GM23338 (cell line): ENCODE measurements around the gene BBLN. TPM values are rescaled to one million over a fixed set of nuclear protein-coding genes. Genes with fewer than 3 reads are reported as not detected.

Experiments
- ATAC-seq: fragments of 200-7000 bp; cut with Tn5 transposase; 3 replicates; pipeline ENCODE4 v1.9.1; 2020
- DNase-seq: peaks from one replicate; pipeline ENCODE4 v3.0.0-alpha.2; 2015; ENCODE audit warnings: low spot score
- H2AFZ ChIP-seq: fragments of 200-600 bp; sonication (generic); 2 replicates; pipeline ENCODE4 v1.8.0; 2016; ENCODE audit warnings: antibody characterized with exemption, mild to moderate bottlenecking, moderate library complexity
- H3F3A ChIP-seq: fragments of 200-600 bp; sonication (generic); replicated peaks from 2 replicates; pipeline ENCODE4 v1.8.0; 2017; ENCODE audit warnings: antibody characterized with exemption, mixed run types, low read depth
- H3K27ac ChIP-seq: fragments of 200-600 bp; sonication (generic); 2 replicates; pipeline ENCODE4 v1.6.1; 2016; ENCODE audit warnings: low read depth
- H3K27me3 ChIP-seq: fragments of 200-600 bp; sonication (generic); 2 replicates; pipeline ENCODE4 v1.8.0; 2016; ENCODE audit warnings: mild to moderate bottlenecking, mixed run types, moderate library complexity; ENCODE audit not compliant: insufficient read depth
- H3K36me3 ChIP-seq: fragments of 200-600 bp; sonication (generic); 2 replicates; pipeline ENCODE4 v1.8.0; 2016; ENCODE audit warnings: mild to moderate bottlenecking; ENCODE audit not compliant: insufficient read depth
- H3K4me1 ChIP-seq: fragments of 200-600 bp; sonication (generic); 2 replicates; pipeline ENCODE4 v1.8.0; 2016; ENCODE audit warnings: mild to moderate bottlenecking, moderate library complexity; ENCODE audit not compliant: insufficient read depth
- H3K4me2 ChIP-seq: fragments of 200-600 bp; sonication (generic); 2 replicates; pipeline ENCODE4 v1.7.1; 2017; ENCODE audit warnings: mixed run types
- H3K4me3 ChIP-seq: fragments of 200-600 bp; sonication (generic); 2 replicates; pipeline ENCODE4 v1.6.1; 2016; ENCODE audit warnings: mixed run types
- H3K79me2 ChIP-seq: fragments of 200-600 bp; sonication (generic); replicated peaks from 2 replicates; pipeline ENCODE4 v1.8.0; 2017; ENCODE audit warnings: mild to moderate bottlenecking; ENCODE audit not compliant: insufficient read depth
- H3K9me2 ChIP-seq: fragments of 200-600 bp; sonication (generic); 2 replicates; pipeline ENCODE4 v1.8.0; 2017; ENCODE audit not compliant: insufficient read depth
- H4K20me1 ChIP-seq: fragments of 200-600 bp; sonication (generic); replicated peaks from 2 replicates; pipeline ENCODE4 v1.8.0; 2017; ENCODE audit warnings: mild to moderate bottlenecking; ENCODE audit not compliant: insufficient read depth
- H3K27ac Mint-ChIP-seq: 2 replicates; pipeline ENCODE4 v1.8.0; 2020; ENCODE audit warnings: inconsistent platforms, mild to moderate bottlenecking, moderate library complexity, mixed read lengths
- H3K27me3 Mint-ChIP-seq: 3 replicates; pipeline ENCODE4 v1.8.0; 2022; ENCODE audit warnings: low read depth, mild to moderate bottlenecking, moderate library complexity, mixed read lengths, inconsistent platforms; ENCODE audit not compliant: insufficient read depth, poor library complexity
- H3K36me3 Mint-ChIP-seq: 3 replicates; pipeline ENCODE4 v1.8.0; 2021; ENCODE audit warnings: low read depth, mild to moderate bottlenecking, inconsistent platforms, moderate library complexity, mixed read lengths
- H3K4me1 Mint-ChIP-seq: 3 replicates; pipeline ENCODE4 v1.8.0; 2020; ENCODE audit warnings: mild to moderate bottlenecking, inconsistent platforms, mixed read lengths
- H3K4me3 Mint-ChIP-seq: 3 replicates; pipeline ENCODE4 v1.8.0; 2021; ENCODE audit warnings: moderate library complexity, mild to moderate bottlenecking, inconsistent platforms, mixed read lengths
- H3K9me3 Mint-ChIP-seq: 3 replicates; pipeline ENCODE4 v1.8.0; 2020; ENCODE audit warnings: moderate library complexity, mild to moderate bottlenecking, inconsistent platforms, mixed read lengths
- CTCF ChIP-seq, 2 experiments: fragments of 200-600 bp in 1 of 2; sonication (generic) in 1 of 2; conservative IDR thresholded peaks; 2 replicates each; pipeline versions ENCODE4 v1.5.1 to v1.6.1; 2016 to 2017; ENCODE audit warnings: antibody characterized with exemption in 2 of 2, low read depth in 2 of 2, mild to moderate bottlenecking in 2 of 2, moderate library complexity in 1 of 2
- POLR2AphosphoS5 ChIP-seq: IDR thresholded peaks from 2 replicates; pipeline ENCODE4 v1.6.1; 2016; ENCODE audit warnings: antibody characterized with exemption, low read depth
- ZNF462 ChIP-seq: fragments of 250-450 bp; sonication (Bioruptor Pico); IDR thresholded peaks from 2 replicates; pipeline ENCODE4 v1.5.0; 2020; ENCODE audit warnings: mild to moderate bottlenecking, moderate library complexity
- polyA plus RNA-seq: library from polyadenylated mRNA; unstranded; fragments of >200 nt; fragmentation: Nextera tagmentation; extraction: Ambion mirVana; gene quantifications from 2 replicates; pipeline ENCODE4 v1.2.1, GENCODE V29; 2016
- total RNA-seq: library from RNA; depleted of rRNA; stranded (reverse); fragments of >200 nt; shearing (Covaris generic); gene quantifications from 2 replicates; pipeline ENCODE4 v1.2.3, GENCODE V29; 2014

Gene BBLN
- total and polyA plus RNA-seq, 2 experiments from 2014 or later = 171 to 246 TPM

DNA sequence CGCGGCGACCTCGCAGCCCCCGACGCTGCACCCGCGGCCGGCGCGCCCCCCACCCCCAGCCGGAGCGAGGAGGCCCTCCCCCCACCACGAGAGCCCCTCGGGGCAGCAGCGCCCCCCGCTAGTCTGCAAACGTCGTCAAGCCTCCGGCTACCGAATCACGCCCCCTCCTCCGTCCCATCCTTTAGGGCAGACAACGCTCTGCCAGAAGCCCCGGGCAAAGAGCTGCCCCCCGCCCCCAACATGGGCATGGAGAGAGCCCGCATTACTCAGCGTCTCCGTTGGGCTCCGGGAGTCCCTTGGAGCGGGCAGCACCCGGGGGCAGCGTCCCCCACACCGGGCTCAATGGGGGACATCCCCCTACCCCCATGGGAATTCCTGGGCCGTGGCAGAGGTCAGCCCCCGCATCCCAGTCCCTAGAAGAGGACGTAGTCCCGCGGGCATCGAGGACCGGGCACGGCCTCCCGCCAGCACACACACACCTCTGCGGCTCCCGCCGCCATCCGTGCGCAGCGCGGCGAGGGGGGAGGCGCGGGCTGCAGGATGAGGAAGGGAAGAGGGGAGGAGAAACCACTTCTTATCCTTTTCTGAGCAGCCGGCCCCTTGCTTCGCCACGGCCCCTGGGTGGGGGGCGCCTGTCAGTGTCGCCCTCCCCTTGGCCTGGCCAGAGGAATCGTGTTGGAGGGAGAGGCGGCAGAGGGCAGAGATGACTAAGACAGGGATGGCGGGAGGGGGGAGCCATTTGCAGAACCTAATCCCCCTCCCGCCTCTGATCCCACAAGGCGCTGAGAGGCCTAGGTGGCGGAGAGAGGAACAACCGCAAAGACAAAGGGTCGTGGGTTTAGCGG lies 43.9 kb downstream of the BBLN start:
- Mint-ChIP-seq H3K27me3 (peaks cover 14% of the 10 kb centered on the region), H3K4me3 (peak overlapping the region; percentile 88)

More for the DNA sequence above, 43.9 kb downstream of the BBLN start:
- peaks cover 9% of the 10 kb centered on the region for H3F3A ChIP-seq
- H3K9me3 Mint-ChIP-seq = no peaks in the 10 kb centered on the region; the same call in 2 of the 3 replicates
- H3K4me3 ChIP-seq = peak overlapping the region; percentile 90
- H3K36me3 ChIP-seq = no peaks in the 10 kb centered on the region
- TF ChIP-seq CTCF (conservative IDR thresholded peaks at IDR 0.05; ENCODE audit: low read depth in 2 of 2) (peak; percentile 1 to 18; a peak in 1 of 4 replicates), ZNF462 (no peak), POLR2AphosphoS5 (peak; percentile 64)
- ATAC-seq (peak; percentile 75), DNase-seq (peak; percentile 74)
- H4K20me1 ChIP-seq = 0 out of 2 replicates have a peak, but pooled peaks cover 3% of the 10 kb centered on the region
- no peaks in the 10 kb centered on the region; the same call in 2 of the 3 replicates for H3K36me3 Mint-ChIP-seq
- 0 out of 2 replicates have a peak, but pooled peaks cover 4% of the 10 kb centered on the region for H3K79me2 ChIP-seq
- peaks cover 9% of the 10 kb centered on the region; the same call in 1 of the 2 replicates for H3K4me1 ChIP-seq
- H3K27ac ChIP-seq = no peak overlapping the region
- H2AFZ ChIP-seq = peak overlapping the region; percentile 90
- H3K4me1 Mint-ChIP-seq = peaks cover 32% of the 10 kb centered on the region
- peak overlapping the region; percentile 96 for H3K4me2 ChIP-seq
- no peaks in the 10 kb centered on the region for H3K9me2 ChIP-seq
- no peaks in the 10 kb centered on the region for H3K27me3 ChIP-seq
- peak overlapping the region; percentile 86; the same call in 1 of the 2 replicates for H3K27ac Mint-ChIP-seq
